ENCODE results near the gene CFAP77. TPM values are rescaled to one million over a fixed set of nuclear protein-coding genes. Genes with fewer than 3 reads are reported as not detected.

CFAP77 gene
- total and polyA plus RNA-seq, 4 donors, result 4.9 to 12.8 (median 6.2) TPM

- H3K9me3 ChIP-seq (ENCODE audit: control insufficient read depth in 4 of 4, insufficient read depth in 3 of 4, low read length in 3 of 4), result peaks cover 0 to 1% (median 0%) of the 10 kb centered on the region in 4 donors
- ATAC-seq (ENCODE audit: insufficient read depth, low FRiP score) (no peak), DNase-seq (no peak)
- no peak overlapping the region for H3K27ac ChIP-seq (ENCODE audit: low read depth in 1 of 2, low read length in 1 of 2)
- H3K4me1 ChIP-seq (ENCODE audit: control insufficient read depth in 5 of 5, insufficient read depth in 5 of 5, low read length in 5 of 5), result peaks cover 0 to 11% (median 0%) of the 10 kb centered on the region in 5 donors
- H3K27me3 ChIP-seq (ENCODE audit: control insufficient read depth in 3 of 3, insufficient read depth in 3 of 3, low read length in 2 of 3), result no peaks in the 10 kb centered on the region
- no peak for TF ChIP-seq CTCF (IDR thresholded peaks at IDR 0.05; ENCODE audit: control extremely low read depth, extremely low read depth)
- H3K36me3 ChIP-seq (ENCODE audit: control insufficient read depth in 4 of 4, insufficient read depth in 4 of 4, low read length in 4 of 4), result peaks cover 11 to 33% (median 22%) of the 10 kb centered on the region in 4 donors
- no peak overlapping the region for H3K4me3 ChIP-seq
- WGBS, 2 donors, result 94 to 95% methylated on average over 5 of the region's 5 CpGs
- no peak overlapping the region for H3K9ac ChIP-seq (ENCODE audit: insufficient read depth in 1 of 2, low read length in 2 of 2)
Measured at GRCh38 chr9:132616725-132617124, 206.7 kb downstream of the CFAP77 start.

GRCh38 chr9:132622159-132622558, 212.1 kb downstream of the CFAP77 start:
- DNase-seq, result peak; percentile 26 to 72 (median 38)
- no peak overlapping the region for H3K9ac ChIP-seq (ENCODE audit: insufficient read depth in 1 of 2, low read length in 2 of 2)
- no peak for ATAC-seq (ENCODE audit: insufficient read depth, low FRiP score)
- H3K9me3 ChIP-seq (ENCODE audit: control insufficient read depth in 4 of 4, insufficient read depth in 3 of 4, low read length in 3 of 4), result peaks cover 0 to 1% (median 0%) of the 10 kb centered on the region in 4 donors
- H3K4me1 ChIP-seq (ENCODE audit: control insufficient read depth in 5 of 5, insufficient read depth in 5 of 5, low read length in 5 of 5), result no peaks in the 10 kb centered on the region
- TF ChIP-seq CTCF (IDR thresholded peaks at IDR 0.05; ENCODE audit: control extremely low read depth, extremely low read depth), result no peak
- H3K36me3 ChIP-seq (ENCODE audit: control insufficient read depth in 4 of 4, insufficient read depth in 4 of 4, low read length in 4 of 4), result peaks cover 16 to 31% (median 25%) of the 10 kb centered on the region in 4 donors
- 71 to 79% methylated on average over 5 of the region's 5 CpGs for WGBS, 2 donors
- no peak overlapping the region for H3K27ac ChIP-seq (ENCODE audit: low read depth in 1 of 2, low read length in 1 of 2)
- H3K27me3 ChIP-seq (ENCODE audit: control insufficient read depth in 3 of 3, insufficient read depth in 3 of 3, low read length in 2 of 3), result no peaks in the 10 kb centered on the region
- H3K4me3 ChIP-seq, result no peak overlapping the region

Small RNA genes lying within 50 kb of the gene (small RNA-seq; reads per million reads assigned to genes)
- 0.81 reads per million, percentile 76 among the genes with 10 or more reads in this experiment for gene RNU5D-2P (ENCODE audit: low replicate concordance)

Other genes starting within 250 kb of the CFAP77 start
- gene NTNG2, start 248.2 kb upstream of the CFAP77 start, total RNA-seq, result 1 to 10 TPM; 2.2 to 4.4 TPM
- gene NTNG2, start 248.2 kb upstream of the CFAP77 start, polyA plus RNA-seq, result 1 to 10 TPM; 2.2 to 2.8 TPM
- 10 to 100 TPM; 44.6 to 90.0 TPM for gene SETX, start 55.2 kb upstream of the CFAP77 start, total RNA-seq
- 10 to 100 TPM; 14.6 to 23.8 TPM for gene SETX, start 55.2 kb upstream of the CFAP77 start, polyA plus RNA-seq
- 10 to 100 TPM; 10.1 to 17.3 TPM for gene TTF1, start 3.4 kb upstream of the CFAP77 start, total RNA-seq
- gene TTF1, start 3.4 kb upstream of the CFAP77 start, polyA plus RNA-seq, result 10 to 100 TPM; 12.6 to 14.0 TPM
- not detected for gene BARHL1, start 172.4 kb downstream of the CFAP77 start, total RNA-seq
- not detected for gene BARHL1, start 172.4 kb downstream of the CFAP77 start, polyA plus RNA-seq

All from lung (tissue), 13 donors.